Measurements from ENCODE around the gene TMEM132D. TPM values are rescaled to one million over a fixed set of nuclear protein-coding genes. Genes with fewer than 3 reads are reported as not detected.

The TMEM132D gene
- total RNA-seq, 1 donor from 2014 or later, result 15.2 TPM

GRCh38 chr12:129335773-129336172, 568.1 kb downstream of the TMEM132D start:
- Mint-ChIP-seq H3K36me3 (ENCODE audit: unreplicated experiment) (no peaks in the 10 kb centered on the region), H3K27ac (ENCODE audit: unreplicated experiment) (no peak overlapping the region), H3K27me3 (ENCODE audit: unreplicated experiment) (no peaks in the 10 kb centered on the region), H3K9me3 (ENCODE audit: unreplicated experiment) (peaks cover 10% of the 10 kb centered on the region), H3K4me3 (ENCODE audit: unreplicated experiment) (no peak overlapping the region), H3K4me1 (ENCODE audit: unreplicated experiment) (peaks cover 6% of the 10 kb centered on the region)
- DNase-seq (ENCODE audit: extremely low spot score, unreplicated experiment), result no peak
- no peak for TF ChIP-seq CTCF (IDR thresholded peaks at IDR 0.05)

GRCh38 chr12:129332286-129332685, 571.5 kb downstream of the TMEM132D start:
- no peak for TF ChIP-seq CTCF (IDR thresholded peaks at IDR 0.05)
- no peaks in the 10 kb centered on the region for H3K27me3 Mint-ChIP-seq (ENCODE audit: unreplicated experiment)
- no peaks in the 10 kb centered on the region for H3K36me3 Mint-ChIP-seq (ENCODE audit: unreplicated experiment)
- peaks cover 11% of the 10 kb centered on the region for H3K9me3 Mint-ChIP-seq (ENCODE audit: unreplicated experiment)
- H3K4me1 Mint-ChIP-seq (ENCODE audit: unreplicated experiment), result peaks cover 6% of the 10 kb centered on the region
- no peak overlapping the region for H3K27ac Mint-ChIP-seq (ENCODE audit: unreplicated experiment)
- H3K4me3 Mint-ChIP-seq (ENCODE audit: unreplicated experiment), result no peak overlapping the region
- DNase-seq (ENCODE audit: extremely low spot score, unreplicated experiment), result no peak

- no peak overlapping the region for H3K27ac Mint-ChIP-seq (ENCODE audit: unreplicated experiment)
- H3K4me3 Mint-ChIP-seq (ENCODE audit: unreplicated experiment), result no peak overlapping the region
- no peaks in the 10 kb centered on the region for H3K27me3 Mint-ChIP-seq (ENCODE audit: unreplicated experiment)
- H3K36me3 Mint-ChIP-seq (ENCODE audit: unreplicated experiment), result no peaks in the 10 kb centered on the region
- peaks cover 6% of the 10 kb centered on the region for H3K4me1 Mint-ChIP-seq (ENCODE audit: unreplicated experiment)
- DNase-seq (ENCODE audit: extremely low spot score, unreplicated experiment), result no peak
- peaks cover 11% of the 10 kb centered on the region for H3K9me3 Mint-ChIP-seq (ENCODE audit: unreplicated experiment)
- TF ChIP-seq CTCF (IDR thresholded peaks at IDR 0.05), result no peak
These were observed 572.3 kb downstream of the TMEM132D start for GRCh38 chr12:129331356-129332085.

- no peak for TF ChIP-seq CTCF (IDR thresholded peaks at IDR 0.05)
- no peaks in the 10 kb centered on the region for H3K27me3 Mint-ChIP-seq (ENCODE audit: unreplicated experiment)
- H3K4me3 Mint-ChIP-seq (ENCODE audit: unreplicated experiment), result no peak overlapping the region
- no peak overlapping the region for H3K27ac Mint-ChIP-seq (ENCODE audit: unreplicated experiment)
- H3K9me3 Mint-ChIP-seq (ENCODE audit: unreplicated experiment), result peaks cover 11% of the 10 kb centered on the region
- no peak for DNase-seq (ENCODE audit: extremely low spot score, unreplicated experiment)
- peaks cover 6% of the 10 kb centered on the region for H3K4me1 Mint-ChIP-seq (ENCODE audit: unreplicated experiment)
- no peaks in the 10 kb centered on the region for H3K36me3 Mint-ChIP-seq (ENCODE audit: unreplicated experiment)
These were observed 575.6 kb downstream of the TMEM132D start for GRCh38 chr12:129328235-129328634.

- H3K27ac Mint-ChIP-seq (ENCODE audit: unreplicated experiment), result no peak overlapping the region
- peaks cover 16% of the 10 kb centered on the region for H3K9me3 Mint-ChIP-seq (ENCODE audit: unreplicated experiment)
- no peaks in the 10 kb centered on the region for H3K27me3 Mint-ChIP-seq (ENCODE audit: unreplicated experiment)
- no peaks in the 10 kb centered on the region for H3K4me1 Mint-ChIP-seq (ENCODE audit: unreplicated experiment)
- no peak overlapping the region for H3K4me3 Mint-ChIP-seq (ENCODE audit: unreplicated experiment)
- no peaks in the 10 kb centered on the region for H3K36me3 Mint-ChIP-seq (ENCODE audit: unreplicated experiment)
- TF ChIP-seq CTCF (IDR thresholded peaks at IDR 0.05), result no peak
- DNase-seq (ENCODE audit: extremely low spot score, unreplicated experiment), result no peak
These were observed 578.3 kb downstream of the TMEM132D start for GRCh38 chr12:129325566-129325965.
